Stimulated activated CD8-positive, alpha-beta memory T cell treated with anti-CD3 and anti-CD28 coated beads, Interleukin-4, amount 100 ng/mL, for 48 hours (primary cell): ENCODE data around the gene ANKHD1.

Source experiments
- DNase-seq: peaks from one replicate; pipeline ENCODE4 v3.0.0-alpha.2; 2020

Gene ANKHD1

DNA sequence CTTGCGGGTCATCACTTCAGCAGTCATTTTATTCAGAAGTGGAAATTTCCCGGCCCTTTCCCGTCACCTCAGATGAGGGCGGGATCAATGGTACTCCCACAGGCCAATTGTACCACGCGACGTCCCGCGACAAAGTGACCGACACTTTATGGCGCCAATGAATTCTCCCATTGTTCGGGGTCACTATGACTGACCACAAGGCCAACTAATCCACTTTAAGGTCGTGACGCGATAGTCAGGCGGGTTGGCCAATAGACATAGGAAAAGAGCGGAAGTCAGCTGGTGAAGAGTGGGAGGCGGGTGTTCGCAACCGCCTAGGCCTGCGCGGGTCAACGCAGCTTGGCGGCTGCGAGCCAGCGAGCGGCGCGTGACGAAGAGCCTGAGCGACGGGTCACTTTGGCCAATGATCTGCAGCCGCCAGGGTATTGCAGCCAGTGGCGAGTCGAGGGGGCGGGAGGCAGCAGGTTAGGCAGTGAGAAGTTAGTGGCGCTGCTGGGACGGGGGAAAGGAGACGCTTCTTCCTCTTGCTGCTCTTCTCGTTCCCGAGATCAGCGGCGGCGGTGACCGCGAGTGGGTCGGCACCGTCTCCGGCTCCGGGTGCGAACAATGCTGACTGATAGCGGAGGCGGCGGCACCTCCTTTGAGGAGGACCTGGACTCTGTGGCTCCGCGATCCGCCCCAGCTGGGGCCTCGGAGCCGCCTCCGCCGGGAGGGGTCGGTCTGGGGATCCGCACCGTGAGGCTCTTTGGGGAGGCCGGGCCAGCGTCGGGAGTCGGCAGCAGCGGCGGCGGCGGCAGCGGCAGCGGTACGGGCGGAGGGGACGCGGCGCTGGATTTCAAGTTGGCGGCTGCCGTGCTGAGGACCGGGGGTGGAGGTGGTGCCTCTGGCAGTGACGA lies at the start of gene ANKHD1:
Gene ANKHD1, plus strand, starts transcription at position 472 of the 896 bp plus-strand sequence. Its CDS starts 135 bp downstream, at position 607.
- DNase-seq: peak; percentile 94

DNA sequence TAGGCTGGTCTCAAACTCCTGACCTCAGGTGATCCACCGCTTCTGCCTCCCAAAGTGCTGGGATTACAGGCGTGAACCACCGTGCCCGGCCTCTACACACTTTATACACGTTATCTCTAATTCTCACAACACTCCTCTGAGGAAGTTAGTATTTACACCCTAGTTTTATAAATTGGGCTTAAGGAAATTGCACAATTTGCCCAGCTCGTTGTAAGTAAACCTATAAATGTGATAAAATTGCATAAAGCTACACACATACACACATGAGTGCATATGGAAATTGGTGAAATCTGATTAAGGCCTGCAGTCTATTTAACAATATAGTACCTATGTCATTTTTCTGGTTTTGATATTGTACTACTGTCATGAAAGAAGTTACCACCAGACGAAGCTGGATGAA lies 46.1 kb upstream of the ANKHD1 start:
- no peak for DNase-seq

- no peak for DNase-seq
Measured at GRCh38 chr5:140356853-140357725, 44.5 kb upstream of the ANKHD1 start.

GRCh38 chr5:140357726-140358093 lies 43.9 kb upstream of the ANKHD1 start:
- DNase-seq: peak; percentile 86

GRCh38 chr5:140358738-140359310 lies 42.8 kb upstream of the ANKHD1 start:
- DNase-seq: no peak

DNA sequence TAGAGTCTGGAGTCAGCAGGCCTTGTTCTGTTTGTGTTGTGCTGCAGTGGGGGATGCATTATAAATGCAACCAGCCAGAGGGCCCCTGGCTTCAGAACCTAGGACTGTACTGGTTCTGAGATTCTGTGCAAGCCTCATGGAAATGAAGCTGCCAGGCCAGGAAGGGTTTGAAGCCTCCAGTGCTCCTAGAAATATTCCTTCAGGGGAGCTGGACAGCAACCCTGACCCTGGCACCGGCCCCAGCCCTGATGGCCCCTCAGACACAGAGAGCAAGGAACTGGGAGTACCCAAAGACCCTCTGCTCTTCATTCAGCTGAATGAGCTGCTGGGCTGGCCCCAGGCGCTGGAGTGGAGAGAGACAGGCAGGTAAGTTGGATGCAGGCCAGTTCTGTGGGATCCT lies 41.5 kb upstream of the ANKHD1 start, which contains the start of gene SLC4A9:
Gene SLC4A9, plus strand, starts transcription at position 94 of the 400 bp plus-strand sequence. Its CDS starts 43 bp downstream, at position 137.
- no peak for DNase-seq

DNA sequence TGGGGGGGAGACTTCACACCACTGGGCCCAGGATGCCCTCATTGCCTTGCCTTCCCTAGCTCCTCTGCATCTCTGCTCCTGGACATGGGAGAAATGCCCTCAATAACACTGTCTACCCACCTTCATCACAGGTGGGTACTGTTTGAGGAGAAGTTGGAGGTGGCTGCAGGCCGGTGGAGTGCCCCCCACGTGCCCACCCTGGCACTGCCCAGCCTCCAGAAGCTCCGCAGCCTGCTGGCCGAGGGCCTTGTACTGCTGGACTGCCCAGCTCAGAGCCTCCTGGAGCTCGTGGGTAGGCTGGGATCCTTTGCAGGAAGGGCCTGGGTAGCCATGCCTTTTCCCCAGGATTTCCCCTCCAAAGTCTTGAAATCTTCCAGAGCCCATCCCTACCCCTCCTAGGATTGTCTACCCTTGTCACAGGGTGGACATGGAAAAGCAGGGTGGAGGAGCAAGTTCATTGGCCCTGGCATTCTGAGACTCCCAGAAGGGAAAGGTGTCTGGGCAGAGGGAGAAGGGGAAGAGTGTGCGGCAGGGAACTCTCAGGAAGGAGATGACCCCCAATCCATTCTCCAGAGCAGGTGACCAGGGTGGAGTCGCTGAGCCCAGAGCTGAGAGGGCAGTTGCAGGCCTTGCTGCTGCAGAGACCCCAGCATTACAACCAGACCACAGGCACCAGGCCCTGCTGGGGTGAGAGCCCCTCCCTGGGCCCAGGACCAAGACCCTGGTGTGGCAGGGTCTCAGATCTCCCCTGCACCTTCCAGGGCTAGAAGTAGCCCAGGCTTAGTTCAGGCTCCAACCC lies 40.8 kb upstream of the ANKHD1 start:
- no peak for DNase-seq

DNA sequence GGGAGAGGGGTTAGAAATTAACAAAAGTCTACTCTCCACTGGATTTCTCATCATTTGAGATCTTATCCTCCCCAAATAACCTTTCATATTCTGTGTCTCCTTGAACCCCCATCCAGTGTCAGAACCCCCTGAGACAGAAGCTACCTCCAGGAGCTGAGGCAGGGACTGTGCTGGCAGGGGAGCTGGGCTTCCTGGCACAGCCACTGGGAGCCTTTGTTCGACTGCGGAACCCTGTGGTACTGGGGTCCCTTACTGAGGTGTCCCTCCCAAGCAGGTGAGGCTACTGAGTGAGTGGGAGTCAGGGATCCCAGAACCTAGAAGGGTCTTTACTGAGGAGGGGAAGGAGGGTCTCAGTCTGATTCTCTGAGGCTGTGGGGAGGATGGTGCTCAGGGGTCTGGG lies 39.7 kb upstream of the ANKHD1 start:
- DNase-seq: no peak

DNA sequence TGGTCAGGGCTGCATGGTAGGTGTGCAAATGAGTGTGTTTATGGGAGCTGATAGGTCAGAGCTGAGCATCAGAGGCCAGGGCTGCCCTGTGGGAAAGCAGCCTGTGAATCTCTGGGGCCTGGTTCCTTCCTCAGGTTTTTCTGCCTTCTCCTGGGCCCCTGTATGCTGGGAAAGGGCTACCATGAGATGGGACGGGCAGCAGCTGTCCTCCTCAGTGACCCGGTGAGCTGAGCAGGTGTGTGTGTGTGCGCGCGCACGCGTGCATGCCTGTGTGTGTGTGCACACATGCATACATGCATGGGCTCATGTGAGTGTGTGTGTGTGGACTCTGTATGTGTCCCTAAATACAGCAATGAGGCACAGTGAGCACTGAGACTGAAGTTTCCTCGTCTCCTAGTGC lies 39.3 kb upstream of the ANKHD1 start:
- no peak for DNase-seq

- DNase-seq: peak; percentile 95
Measured at GRCh38 chr5:140362875-140363630, 38.6 kb upstream of the ANKHD1 start.

DNA sequence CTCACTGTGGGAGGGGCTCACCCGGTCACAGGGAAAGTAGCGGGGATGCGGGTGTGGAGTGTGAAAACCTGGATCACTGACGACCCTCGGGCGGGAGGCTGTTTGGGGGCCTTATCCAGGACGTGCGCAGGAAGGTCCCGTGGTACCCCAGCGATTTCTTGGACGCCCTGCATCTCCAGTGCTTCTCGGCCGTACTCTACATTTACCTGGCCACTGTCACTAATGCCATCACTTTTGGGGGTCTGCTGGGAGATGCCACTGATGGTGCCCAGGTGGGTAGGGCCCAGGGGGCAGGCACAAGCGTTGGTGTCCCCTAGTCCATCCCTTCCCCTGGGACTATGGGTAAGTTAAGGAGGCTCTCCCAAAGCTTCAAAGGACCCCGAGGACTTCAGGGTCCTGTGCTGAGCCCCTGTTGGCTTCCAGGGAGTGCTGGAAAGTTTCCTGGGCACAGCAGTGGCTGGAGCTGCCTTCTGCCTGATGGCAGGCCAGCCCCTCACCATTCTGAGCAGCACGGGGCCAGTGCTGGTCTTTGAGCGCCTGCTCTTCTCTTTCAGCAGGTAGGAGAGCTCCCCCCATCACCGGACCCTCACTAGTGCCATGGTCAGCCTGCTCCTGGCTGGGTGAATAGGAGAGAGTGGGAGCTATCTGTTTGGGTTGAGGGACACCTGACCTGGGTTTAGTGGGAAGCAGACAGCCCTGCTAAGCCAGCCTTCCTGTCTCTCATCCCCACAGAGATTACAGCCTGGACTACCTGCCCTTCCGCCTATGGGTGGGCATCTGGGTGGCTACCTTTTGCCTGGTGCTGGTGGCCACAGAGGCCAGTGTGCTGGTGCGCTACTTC lies 37.8 kb upstream of the ANKHD1 start:
- DNase-seq: no peak

DNA sequence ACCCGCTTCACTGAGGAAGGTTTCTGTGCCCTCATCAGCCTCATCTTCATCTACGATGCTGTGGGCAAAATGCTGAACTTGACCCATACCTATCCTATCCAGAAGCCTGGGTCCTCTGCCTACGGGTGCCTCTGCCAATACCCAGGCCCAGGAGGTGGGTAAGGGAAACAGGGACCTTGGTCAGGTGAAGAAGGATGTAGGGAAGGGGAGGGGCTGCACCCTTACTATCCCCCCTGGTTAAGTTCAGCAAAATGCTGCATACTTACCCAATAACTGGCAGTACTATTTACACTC lies 37.2 kb upstream of the ANKHD1 start:
- DNase-seq: no peak

DNA sequence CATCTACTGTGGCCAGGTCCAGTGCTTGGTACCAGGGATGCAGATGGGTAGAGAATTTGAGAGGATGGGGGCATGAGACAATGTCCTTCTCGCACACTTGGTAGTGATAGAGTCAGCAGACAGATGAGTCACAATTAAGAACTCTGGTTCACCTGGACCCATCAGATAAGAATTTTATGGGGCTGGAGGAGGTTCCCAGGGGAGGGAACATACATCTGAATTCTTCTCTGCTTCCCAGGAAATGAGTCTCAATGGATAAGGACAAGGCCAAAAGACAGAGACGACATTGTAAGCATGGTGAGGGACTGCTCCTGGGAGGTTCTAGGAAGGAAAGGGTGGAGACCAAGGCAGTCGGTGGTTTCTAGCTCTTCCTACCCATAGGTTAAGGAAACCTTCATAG lies 36.4 kb upstream of the ANKHD1 start:
- DNase-seq: no peak

DNA sequence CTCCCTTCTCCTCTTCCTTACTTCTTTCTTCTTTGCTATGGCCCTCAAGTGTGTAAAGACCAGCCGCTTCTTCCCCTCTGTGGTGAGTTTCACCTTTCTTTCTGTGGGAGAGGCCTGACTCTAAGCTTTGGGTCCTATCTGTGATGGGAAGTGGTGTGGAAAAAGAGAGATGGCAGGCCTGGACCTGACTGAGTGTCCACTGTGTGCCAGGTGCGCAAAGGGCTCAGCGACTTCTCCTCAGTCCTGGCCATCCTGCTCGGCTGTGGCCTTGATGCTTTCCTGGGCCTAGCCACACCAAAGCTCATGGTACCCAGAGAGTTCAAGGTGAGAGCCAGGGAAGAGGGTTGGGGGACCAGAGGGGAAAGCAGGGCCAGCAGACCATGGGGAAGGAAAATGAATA lies 35.7 kb upstream of the ANKHD1 start:
- no peak for DNase-seq

DNA sequence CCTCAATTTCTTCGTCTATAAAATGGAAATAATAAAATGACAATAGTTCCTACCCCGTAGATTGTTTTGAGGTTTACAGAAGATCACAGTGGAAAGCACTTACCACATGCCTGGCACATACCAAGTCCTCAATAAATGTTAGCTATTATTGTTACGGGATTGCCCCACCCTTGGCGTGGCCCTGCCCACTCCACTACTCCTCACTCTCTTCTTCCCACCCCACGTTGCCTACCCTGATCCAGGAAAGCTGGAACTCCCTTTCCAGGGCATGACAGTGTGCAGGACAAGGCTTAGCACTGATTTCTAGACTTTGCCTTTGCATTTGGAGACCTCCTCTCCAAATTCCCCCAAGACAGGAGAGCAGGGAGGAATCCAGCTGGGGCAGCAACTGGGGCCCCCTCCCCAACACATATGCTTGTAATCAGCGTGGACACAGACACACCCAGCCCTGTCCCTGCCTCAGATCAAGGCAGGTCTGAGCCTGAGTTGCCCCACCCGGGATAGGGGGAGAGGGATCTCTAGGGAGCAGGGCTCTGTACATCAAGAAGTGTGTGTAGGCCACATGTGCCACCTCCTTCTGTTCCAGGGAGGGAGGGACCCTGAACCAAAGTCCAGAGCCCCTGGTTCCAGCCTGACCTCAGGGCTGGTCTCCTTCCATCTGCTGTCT lies 34.9 kb upstream of the ANKHD1 start:
- DNase-seq: no peak

GRCh38 chr5:140367256-140368013 lies 34.2 kb upstream of the ANKHD1 start:
- DNase-seq: no peak

- DNase-seq: no peak
Measured at GRCh38 chr5:140371356-140372151, 30.1 kb upstream of the ANKHD1 start.

- peak; percentile 66 for DNase-seq
Measured at GRCh38 chr5:140372971-140373487, 28.6 kb upstream of the ANKHD1 start.

- no peak for DNase-seq
Measured at GRCh38 chr5:140381351-140381750, 20.3 kb upstream of the ANKHD1 start.
